Natural killer cell (primary cell): ENCODE measurements around the gene TENM4. TPM values are rescaled to one million over a fixed set of nuclear protein-coding genes. Genes with fewer than 3 reads are reported as not detected.
"Not testable (repeated sequence)": the region's sequence is repeated elsewhere in the genome, so short reads cannot be mapped to it uniquely, and the experiment has no call there.

Experiments used
- ATAC-seq, 3 donors: fragments of 150-1000 bp in 2 of 3; fragments of 200-7000 bp in 1 of 3; cut with Tn5 transposase; 1 replicate in 1 of 3; 2 replicates in 2 of 3; pipeline ENCODE4 v1.10.0; 2021; ENCODE audit warnings: mild to moderate bottlenecking in 2 of 3, moderate library complexity in 2 of 3
- DNase-seq, 2 donors: peaks; one replicate each; pipeline versions ENCODE4 v3.0.0 to v3.0.0-alpha.2; 2013 to 2021; ENCODE audit warnings: mixed read lengths in 1 of 2
- H3K27ac ChIP-seq: one replicate; pipeline ENCODE4 v1.5.1; 2013; ENCODE audit warnings: mild to moderate bottlenecking, low read length
- H3K27me3 ChIP-seq: one replicate; pipeline ENCODE4 v1.6.1; 2013; ENCODE audit warnings: low read length; ENCODE audit not compliant: control insufficient read depth, insufficient read depth
- H3K36me3 ChIP-seq: one replicate; pipeline ENCODE4 v1.6.1; 2013; ENCODE audit warnings: low read length; ENCODE audit not compliant: control insufficient read depth, insufficient read depth
- H3K4me1 ChIP-seq: one replicate; pipeline ENCODE4 v1.6.1; 2013; ENCODE audit warnings: low read length; ENCODE audit not compliant: control insufficient read depth, insufficient read depth
- H3K4me3 ChIP-seq: one replicate; pipeline ENCODE4 v1.5.1; 2013; ENCODE audit warnings: low read length
- H3K9me3 ChIP-seq: one replicate; pipeline ENCODE4 v1.6.1; 2013; ENCODE audit warnings: low read length; ENCODE audit not compliant: control insufficient read depth, insufficient read depth
- H3K27ac Mint-ChIP-seq, 2 donors: one replicate each; pipeline ENCODE4 v1.8.0; 2022; ENCODE audit warnings: mild to moderate bottlenecking in 2 of 2, mixed read lengths in 2 of 2, moderate library complexity in 1 of 2
- H3K27me3 Mint-ChIP-seq, 2 donors: one replicate each; pipeline ENCODE4 v1.8.0; 2022; ENCODE audit warnings: low read depth in 2 of 2, mixed read lengths in 2 of 2
- H3K36me3 Mint-ChIP-seq: one replicate; pipeline ENCODE4 v1.8.0; 2022; ENCODE audit warnings: mixed read lengths
- H3K4me1 Mint-ChIP-seq, 2 donors: one replicate each; pipeline ENCODE4 v1.8.0; 2022; ENCODE audit warnings: mixed read lengths in 2 of 2
- H3K4me3 Mint-ChIP-seq: one replicate; pipeline ENCODE4 v1.8.0; 2022; ENCODE audit warnings: mild to moderate bottlenecking, moderate library complexity, mixed read lengths
- H3K9me3 Mint-ChIP-seq, 2 donors: one replicate each; pipeline ENCODE4 v1.8.0; 2022; ENCODE audit warnings: mixed read lengths in 2 of 2
- WGBS: methylation state at CpG from one replicate; pipeline ENCODE4 v1.1.7; 2013; ENCODE audit warnings: missing lambda C conversion rate; ENCODE audit not compliant: insufficient coverage; 5-methylcytosine and 5-hydroxymethylcytosine counted together
- intact Hi-C: fragments of 100-400 bp; cut with micrococcal nuclease; formaldehyde crosslinking; loops from one replicate; pipeline ENCODE4 v1.14.2; 2022
- total RNA-seq, 4 donors: library from RNA; stranded (reverse); fragments of 120-200 nt in 1 of 4; gene quantifications; one replicate each; pipeline versions ENCODE4 v1.2.3 to v1.2.4, GENCODE V29; 2013 to 2022
- TF ChIP-seq, protein P1 (sequence below): fragments of 200-600 bp; IDR thresholded peaks from one replicate; pipeline ENCODE4 v1.8.0; 2022; ENCODE audit warnings: antibody characterized with exemption

Gene TENM4
- total RNA-seq, 3 donors from 2014 or later (not counting 1 experiment from before 2014, with no cell fraction given): 0.63 to 0.75 TPM; not detected in 1

DNA sequence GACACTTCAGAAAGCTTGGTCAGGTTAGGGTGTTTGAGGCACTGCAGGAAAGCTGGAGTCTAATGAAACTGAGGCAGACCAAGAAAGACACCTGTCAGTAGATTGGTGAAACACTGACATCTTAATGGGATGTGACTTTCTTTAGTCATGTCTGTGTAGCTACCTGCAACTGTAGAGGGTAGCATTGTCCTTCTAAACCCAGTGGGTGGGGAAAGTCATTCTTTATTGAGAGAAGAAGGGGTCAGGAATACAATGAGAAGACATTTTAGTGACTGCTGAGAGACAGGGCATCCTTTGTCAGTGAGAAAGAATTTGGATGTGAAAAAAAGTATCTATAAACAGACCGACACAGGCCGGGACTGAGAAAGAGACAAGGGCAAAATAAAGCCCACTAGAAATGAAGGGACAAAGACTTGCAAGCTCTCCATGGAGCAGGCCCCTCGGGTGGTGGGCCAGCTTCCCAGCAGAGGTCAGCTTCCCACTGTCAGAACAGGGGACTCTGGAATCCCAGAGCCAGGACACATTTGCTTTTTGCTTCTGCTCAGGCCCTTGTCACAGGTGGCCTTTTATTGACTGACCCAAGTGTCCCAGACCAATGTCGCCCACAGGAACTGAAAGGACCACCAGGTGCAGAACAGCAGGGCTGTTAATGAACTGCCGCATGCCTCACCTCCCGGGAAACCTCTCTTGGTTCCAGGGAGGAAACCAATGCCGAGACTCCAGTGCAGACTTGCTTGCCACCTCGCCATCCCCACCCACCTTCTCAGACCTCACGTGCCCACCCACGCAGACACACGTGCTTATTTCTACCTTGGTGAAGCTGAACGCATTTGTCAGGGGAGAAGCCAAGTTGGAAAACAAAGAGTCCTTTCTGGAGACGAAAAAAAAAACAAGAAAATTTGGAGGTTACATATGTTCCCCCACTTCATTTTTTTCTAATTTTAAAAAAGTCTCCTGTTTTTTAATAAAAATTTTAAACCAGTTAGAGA, 212.8 kb downstream of the TENM4 start:
- H3K4me1 ChIP-seq: no peaks in the 10 kb centered on the region
- Mint-ChIP-seq H3K27me3 (no peaks in the 10 kb centered on the region), H3K9me3 (peaks cover 0 to under 1% of the 10 kb centered on the region in 2 donors), H3K4me3 (no peak overlapping the region), H3K36me3 (no peaks in the 10 kb centered on the region), H3K27ac (no peak overlapping the region), H3K4me1 (no peaks in the 10 kb centered on the region)
- TF ChIP-seq, protein P1, sequence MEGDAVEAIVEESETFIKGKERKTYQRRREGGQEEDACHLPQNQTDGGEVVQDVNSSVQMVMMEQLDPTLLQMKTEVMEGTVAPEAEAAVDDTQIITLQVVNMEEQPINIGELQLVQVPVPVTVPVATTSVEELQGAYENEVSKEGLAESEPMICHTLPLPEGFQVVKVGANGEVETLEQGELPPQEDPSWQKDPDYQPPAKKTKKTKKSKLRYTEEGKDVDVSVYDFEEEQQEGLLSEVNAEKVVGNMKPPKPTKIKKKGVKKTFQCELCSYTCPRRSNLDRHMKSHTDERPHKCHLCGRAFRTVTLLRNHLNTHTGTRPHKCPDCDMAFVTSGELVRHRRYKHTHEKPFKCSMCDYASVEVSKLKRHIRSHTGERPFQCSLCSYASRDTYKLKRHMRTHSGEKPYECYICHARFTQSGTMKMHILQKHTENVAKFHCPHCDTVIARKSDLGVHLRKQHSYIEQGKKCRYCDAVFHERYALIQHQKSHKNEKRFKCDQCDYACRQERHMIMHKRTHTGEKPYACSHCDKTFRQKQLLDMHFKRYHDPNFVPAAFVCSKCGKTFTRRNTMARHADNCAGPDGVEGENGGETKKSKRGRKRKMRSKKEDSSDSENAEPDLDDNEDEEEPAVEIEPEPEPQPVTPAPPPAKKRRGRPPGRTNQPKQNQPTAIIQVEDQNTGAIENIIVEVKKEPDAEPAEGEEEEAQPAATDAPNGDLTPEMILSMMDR: no peak
- no peaks in the 10 kb centered on the region for H3K27me3 ChIP-seq
- WGBS: 60% methylated on average over 12 of the region's 13 CpGs
- DNase-seq (no peak), ATAC-seq (no peak)
- intact Hi-C loops: no loop called here
- H3K27ac ChIP-seq: no peak overlapping the region
- H3K36me3 ChIP-seq: no peaks in the 10 kb centered on the region
- no peaks in the 10 kb centered on the region for H3K9me3 ChIP-seq
- no peak overlapping the region for H3K4me3 ChIP-seq

DNA sequence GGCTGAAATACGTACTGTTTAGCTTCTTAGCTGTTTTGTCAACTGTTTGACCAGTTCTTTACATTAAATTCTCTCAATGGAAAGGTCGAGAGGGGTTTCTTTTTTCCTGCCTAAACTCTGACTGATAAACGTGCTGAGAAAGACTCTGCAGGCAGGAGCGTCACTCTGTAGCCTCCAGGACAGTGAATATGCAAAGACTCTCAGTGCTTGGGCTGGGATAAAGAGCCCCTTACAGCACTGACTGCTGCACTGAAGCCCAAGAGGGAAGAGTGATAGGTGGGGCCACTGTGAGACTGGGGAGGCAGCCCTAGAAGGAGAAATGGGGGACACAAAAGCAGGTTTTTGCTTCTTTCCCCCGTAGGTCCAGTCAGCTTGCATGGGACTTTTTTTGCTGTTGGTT, 213.5 kb downstream of the TENM4 start:
- intact Hi-C loops: no loop called here
- no peak for ATAC-seq
- Mint-ChIP-seq H3K27me3 (no peaks in the 10 kb centered on the region), H3K9me3 (peaks cover 0 to 3% of the 10 kb centered on the region in 2 donors), H3K4me1 (no peaks in the 10 kb centered on the region), H3K36me3 (no peaks in the 10 kb centered on the region), H3K27ac (no peak overlapping the region), H3K4me3 (no peak overlapping the region)
- H3K27me3 ChIP-seq: no peaks in the 10 kb centered on the region
- H3K36me3 ChIP-seq: no peaks in the 10 kb centered on the region
- H3K9me3 ChIP-seq: no peaks in the 10 kb centered on the region
- 53% methylated on average over 5 of the region's 5 CpGs for WGBS
- no peaks in the 10 kb centered on the region for H3K4me1 ChIP-seq
- no peak for DNase-seq
- TF ChIP-seq, protein P1: no peak
- H3K27ac ChIP-seq: no peak overlapping the region
- H3K4me3 ChIP-seq: no peak overlapping the region

DNA sequence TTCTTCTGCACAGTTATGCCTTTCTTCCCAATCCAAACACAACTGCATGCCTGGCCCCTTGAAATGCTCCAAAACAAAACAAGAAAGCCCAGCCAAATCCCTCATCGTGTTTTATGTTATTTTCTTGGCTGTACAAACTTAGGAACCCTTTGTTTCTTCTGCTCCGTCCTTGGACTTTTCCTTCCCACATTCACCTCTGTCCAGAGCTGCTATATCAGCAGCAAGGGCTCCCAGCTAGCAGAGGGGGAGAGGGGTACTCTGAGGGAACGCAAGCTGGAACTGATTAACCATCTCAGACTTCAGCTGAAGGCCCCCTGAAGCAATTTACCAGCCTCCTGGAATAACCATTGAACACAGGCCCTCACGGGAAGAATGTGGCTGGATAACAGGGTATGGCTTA, 214.7 kb downstream of the TENM4 start:
- DNase-seq: no peak
- 57% methylated on average over 3 of the region's 4 CpGs for whole genome bisulfite sequencing
- H3K4me1 Mint-ChIP-seq: no peaks in the 10 kb centered on the region
- no peaks in the 10 kb centered on the region for H3K27me3 ChIP-seq
- no peak overlapping the region for H3K4me3 Mint-ChIP-seq
- no peaks in the 10 kb centered on the region for H3K36me3 ChIP-seq
- no peaks in the 10 kb centered on the region for H3K36me3 Mint-ChIP-seq
- H3K9me3 Mint-ChIP-seq: peaks cover 0 to 3% of the 10 kb centered on the region in 2 donors
- ATAC-seq: no peak
- no peak overlapping the region for H3K4me3 ChIP-seq
- intact Hi-C loops: no loop called here
- TF ChIP-seq, protein P1: no peak
- H3K9me3 ChIP-seq: no peaks in the 10 kb centered on the region
- no peaks in the 10 kb centered on the region for H3K27me3 Mint-ChIP-seq
- H3K4me1 ChIP-seq: no peaks in the 10 kb centered on the region
- no peak overlapping the region for H3K27ac Mint-ChIP-seq
- no peak overlapping the region for H3K27ac ChIP-seq

DNA sequence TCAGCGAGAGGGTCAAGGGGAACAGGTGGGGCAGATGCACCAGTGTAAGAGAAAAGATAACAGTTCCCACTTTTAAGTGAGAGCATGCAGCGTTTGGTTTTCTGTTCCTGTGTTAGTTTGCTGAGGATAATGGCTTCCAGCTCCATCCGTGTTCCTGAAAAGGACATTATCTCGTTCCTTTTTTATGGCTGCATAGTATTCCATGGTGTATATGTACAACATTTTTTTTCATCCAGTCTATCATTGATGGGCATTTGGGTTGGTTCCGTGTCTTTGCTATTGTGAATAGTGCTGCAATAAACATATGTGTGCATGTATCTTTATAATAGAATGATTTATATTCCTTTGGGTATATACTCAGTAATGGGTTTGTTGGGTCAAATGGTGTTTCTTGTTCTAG, 218.7 kb downstream of the TENM4 start:
- H3K27ac ChIP-seq, H3K9me3 ChIP-seq, H3K4me3 ChIP-seq, H3K36me3 Mint-ChIP-seq, H3K27me3 Mint-ChIP-seq, H3K4me1 Mint-ChIP-seq, ATAC-seq, H3K9me3 Mint-ChIP-seq, H3K27me3 ChIP-seq, H3K4me3 Mint-ChIP-seq, DNase-seq, H3K27ac Mint-ChIP-seq, intact Hi-C loops, H3K36me3 ChIP-seq, H3K4me1 ChIP-seq: not testable (repeated sequence)
- WGBS: 84% methylated on average over 4 of the region's 5 CpGs
